HepG2 (cell line): Measurements from ENCODE around the gene NAPB. TPM values are rescaled to one million over a fixed set of nuclear protein-coding genes. Genes with fewer than 3 reads are reported as not detected.

Experiments used
- ARNT2 ChIP-seq: sonication (generic); formaldehyde crosslinking; IDR thresholded peaks from 2 replicates; pipeline ENCODE4 v1.8.0; 2022; ENCODE audit warnings: mild to moderate bottlenecking, low read depth, missing genetic modification reagents, moderate library complexity
- GABPB1 ChIP-seq: IDR thresholded peaks from 2 replicates; pipeline ENCODE4 v1.6.1; 2016; ENCODE audit warnings: mild to moderate bottlenecking, missing genetic modification reagents, moderate library complexity, missing compliant biosample characterization
- HOXA3 ChIP-seq: sonication (generic); formaldehyde crosslinking; IDR thresholded peaks from 2 replicates; pipeline ENCODE4 v1.5.0; 2020; ENCODE audit warnings: missing genetic modification reagents
- KLF15 ChIP-seq: sonication (generic); formaldehyde crosslinking; IDR thresholded peaks from 2 replicates; pipeline ENCODE4 v1.8.1; 2023; ENCODE audit warnings: borderline replicate concordance, mild to moderate bottlenecking, inconsistent platforms, missing genetic modification reagents, mixed read lengths
- MAF1 ChIP-seq: sonication (generic); formaldehyde crosslinking; IDR thresholded peaks from 2 replicates; pipeline ENCODE4 v1.5.0; 2020; ENCODE audit warnings: missing genetic modification reagents, borderline replicate concordance
- MBNL3 ChIP-seq: fragments of 250-450 bp; sonication (Bioruptor Pico); conservative IDR thresholded peaks from 2 replicates; pipeline ENCODE4 v1.8.0; 2022; ENCODE audit warnings: mild to moderate bottlenecking, inconsistent platforms
- MZF1 ChIP-seq: sonication (generic); formaldehyde crosslinking; IDR thresholded peaks from 2 replicates; pipeline ENCODE4 v1.8.1; 2023; ENCODE audit warnings: mild to moderate bottlenecking, missing genetic modification reagents, borderline replicate concordance
- PAWR ChIP-seq: sonication (generic); formaldehyde crosslinking; IDR thresholded peaks from 2 replicates; pipeline ENCODE4 v1.4.0; 2020; ENCODE audit warnings: missing genetic modification reagents, mild to moderate bottlenecking, borderline replicate concordance
- PCBP2 ChIP-seq: fragments of 200-400 bp; formaldehyde crosslinking; optimal IDR thresholded peaks from 2 replicates; pipeline ENCODE3; 2018; ENCODE audit warnings: low read length, low read depth; ENCODE audit not compliant: poor library complexity, severe bottlenecking
- PHF5A ChIP-seq: IDR thresholded peaks from one replicate; pipeline ENCODE4 v1.6.1; 2018; ENCODE audit warnings: low read depth, missing genetic modification reagents; ENCODE audit not compliant: unreplicated experiment
- RAD51 ChIP-seq: fragments of 450-650 bp; IDR thresholded peaks from 2 replicates; pipeline ENCODE4 v1.6.1; 2016; ENCODE audit warnings: borderline replicate concordance
- RBAK ChIP-seq: sonication (generic); formaldehyde crosslinking; IDR thresholded peaks from 2 replicates; pipeline ENCODE4 v1.5.1; 2020; ENCODE audit warnings: mild to moderate bottlenecking, missing genetic modification reagents
- RXRA ChIP-seq: sonication (generic); formaldehyde crosslinking; IDR thresholded peaks from 2 replicates; pipeline ENCODE4 v1.5.1; 2020; ENCODE audit warnings: missing genetic modification reagents
- STAG1 ChIP-seq: sonication (generic); formaldehyde crosslinking; IDR thresholded peaks from 2 replicates; pipeline ENCODE4 v1.4.0; 2020; ENCODE audit warnings: missing genetic modification reagents
- ZNF224 ChIP-seq: sonication (generic); formaldehyde crosslinking; IDR thresholded peaks from 2 replicates; pipeline ENCODE4 v1.5.0; 2020; ENCODE audit warnings: mild to moderate bottlenecking, missing genetic modification reagents
- ZNF230 ChIP-seq: sonication (generic); formaldehyde crosslinking; IDR thresholded peaks from 2 replicates; pipeline ENCODE4 v1.4.0; 2020; ENCODE audit warnings: mild to moderate bottlenecking, missing genetic modification reagents
- ZNF343 ChIP-seq: sonication (generic); formaldehyde crosslinking; IDR thresholded peaks from 2 replicates; pipeline ENCODE4 v1.4.0; 2020; ENCODE audit warnings: mild to moderate bottlenecking, missing genetic modification reagents
- ZNF562 ChIP-seq: sonication (generic); formaldehyde crosslinking; IDR thresholded peaks from 2 replicates; pipeline ENCODE4 v1.8.0; 2022; ENCODE audit warnings: missing genetic modification reagents, borderline replicate concordance
- ZNF615 ChIP-seq: sonication (generic); formaldehyde crosslinking; IDR thresholded peaks from 2 replicates; pipeline ENCODE4 v1.5.0; 2020; ENCODE audit warnings: mild to moderate bottlenecking, missing genetic modification reagents, borderline replicate concordance
- ZZZ3 ChIP-seq: sonication (generic); formaldehyde crosslinking; IDR thresholded peaks from 2 replicates; pipeline ENCODE4 v1.4.0; 2020; ENCODE audit warnings: missing genetic modification reagents, mild to moderate bottlenecking, borderline replicate concordance
- polyA plus RNA-seq, 8 experiments: library from polyadenylated mRNA; depleted of rRNA in 3 of 8; stranded (reverse) in 7 of 8; unstranded in 1 of 8; fragments of >200 nt; fragmentation: Illumina TruSeq in 4 of 8; extraction: Trizol in 4 of 8; gene quantifications; 2 replicates each; pipeline versions ENCODE4 v1.2.1 to v1.2.3, GENCODE V29; 2011 to 2016; ENCODE audit warnings: low read depth in 4 of 8, missing spikeins in 1 of 8, mixed read lengths in 1 of 8; ENCODE audit not compliant: insufficient read depth in 1 of 8
- total RNA-seq, 5 experiments: library from RNA; depleted of rRNA; stranded (reverse); fragments of >200 nt; fragmentation: Illumina TruSeq; extraction: Trizol; gene quantifications; 2 replicates each; pipeline ENCODE4 v1.2.3, GENCODE V29; 2016; ENCODE audit warnings: low read depth in 1 of 5
- TF ChIP-seq, protein P1 (sequence below): sonication (generic); formaldehyde crosslinking; IDR thresholded peaks from 2 replicates; pipeline ENCODE4 v1.4.0; 2020; ENCODE audit warnings: missing genetic modification reagents, borderline replicate concordance
- TF ChIP-seq, protein P2 (sequence below): IDR thresholded peaks from 2 replicates; pipeline ENCODE4 v1.6.1; 2012; ENCODE audit warnings: inconsistent platforms
- TF ChIP-seq, protein P3 (sequence below): IDR thresholded peaks from 2 replicates; pipeline ENCODE4 v1.6.1; 2018; ENCODE audit warnings: missing genetic modification reagents, mild to moderate bottlenecking, missing compliant biosample characterization
- TF ChIP-seq, protein P4 (sequence below): IDR thresholded peaks from 2 replicates; pipeline ENCODE4 v1.6.1; 2012; ENCODE audit warnings: low read length, improper control_type of control experiment

Gene NAPB
- total and polyA plus RNA-seq, 2 of the 13 experiments (the other 11 are each of a cell fraction or from before 2014, with no cell fraction given) = 15.2 to 16.1 TPM

DNA sequence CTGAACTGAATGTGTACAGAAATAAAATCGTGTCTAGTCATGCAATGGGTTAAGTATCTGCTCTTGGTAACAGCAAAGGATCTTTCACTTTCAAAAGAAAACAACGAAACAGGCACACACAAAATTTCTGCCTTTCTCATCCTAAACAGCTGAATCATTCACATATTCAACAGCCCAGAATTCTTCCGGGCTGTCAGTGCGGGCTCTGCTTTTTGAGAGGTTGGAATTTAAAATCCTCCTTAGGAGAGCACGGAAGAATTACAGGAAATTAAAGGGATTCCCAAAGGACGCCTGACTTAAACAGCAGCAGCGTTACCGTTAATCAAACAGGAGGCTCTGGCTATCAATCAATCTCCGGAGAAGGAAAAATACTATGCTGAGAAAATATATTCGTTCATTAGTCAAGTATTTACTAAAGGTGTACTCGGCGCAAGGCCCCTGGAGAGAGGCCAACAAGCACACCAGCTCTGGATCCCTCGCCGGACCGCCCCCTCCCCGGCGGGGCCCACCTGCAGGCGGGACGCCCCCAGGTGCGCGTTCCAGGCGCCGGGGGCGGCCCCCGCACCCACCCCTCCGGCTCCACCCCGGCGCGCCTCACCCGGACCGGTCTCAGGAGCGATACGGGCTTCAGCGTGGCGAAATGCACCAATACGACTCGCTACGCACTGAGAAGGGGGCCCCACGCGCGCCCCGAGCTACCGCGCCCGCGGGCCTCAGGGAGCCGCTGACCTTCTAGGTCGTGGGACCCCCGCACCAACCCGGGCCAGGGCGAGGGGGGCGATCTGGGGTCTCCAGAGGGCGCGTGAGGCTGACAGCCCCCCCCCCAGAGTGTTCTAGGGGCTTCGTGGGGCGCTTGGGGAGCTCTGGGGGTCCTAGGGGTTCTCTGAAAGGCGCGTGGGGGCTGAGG lies 1.0 kb downstream of the NAPB start (continued):
- 0 out of 2 replicates have a peak, but pooled peaks have one; percentile 13 for TF ChIP-seq PAWR (CRISPR knock-in tag)
- TF ChIP-seq ZNF562 (CRISPR knock-in tag) = no peak
- no peak for TF ChIP-seq ZNF615
- TF ChIP-seq GABPB1 (CRISPR knock-in tag) = no peak; the same call in 1 of the 2 replicates
- TF ChIP-seq ARNT2 = peak; percentile 47; the same call in 1 of the 2 replicates
- TF ChIP-seq, protein P1, sequence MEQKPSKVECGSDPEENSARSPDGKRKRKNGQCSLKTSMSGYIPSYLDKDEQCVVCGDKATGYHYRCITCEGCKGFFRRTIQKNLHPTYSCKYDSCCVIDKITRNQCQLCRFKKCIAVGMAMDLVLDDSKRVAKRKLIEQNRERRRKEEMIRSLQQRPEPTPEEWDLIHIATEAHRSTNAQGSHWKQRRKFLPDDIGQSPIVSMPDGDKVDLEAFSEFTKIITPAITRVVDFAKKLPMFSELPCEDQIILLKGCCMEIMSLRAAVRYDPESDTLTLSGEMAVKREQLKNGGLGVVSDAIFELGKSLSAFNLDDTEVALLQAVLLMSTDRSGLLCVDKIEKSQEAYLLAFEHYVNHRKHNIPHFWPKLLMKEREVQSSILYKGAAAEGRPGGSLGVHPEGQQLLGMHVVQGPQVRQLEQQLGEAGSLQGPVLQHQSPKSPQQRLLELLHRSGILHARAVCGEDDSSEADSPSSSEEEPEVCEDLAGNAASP (CRISPR knock-in tag) = no peak
- TF ChIP-seq RBAK (CRISPR knock-in tag) = no peak
- 0 out of 2 replicates have a peak, but pooled peaks have one; percentile 15 for TF ChIP-seq KLF15 (CRISPR knock-in tag)
- TF ChIP-seq ZNF224 (CRISPR knock-in tag) = no peak
- TF ChIP-seq ZNF230 (CRISPR knock-in tag) = no peak
- TF ChIP-seq ZNF343 (CRISPR knock-in tag) = 0 out of 2 replicates have a peak, but pooled peaks have one; percentile 53
- no peak for TF ChIP-seq RAD51
- peak; percentile 70 for TF ChIP-seq PHF5A (CRISPR knock-in tag)
- TF ChIP-seq STAG1 (CRISPR knock-in tag) = no peak
- no peak for TF ChIP-seq PCBP2
- no peak for TF ChIP-seq MBNL3 (CRISPR knock-in tag)
- TF ChIP-seq, protein P2, sequence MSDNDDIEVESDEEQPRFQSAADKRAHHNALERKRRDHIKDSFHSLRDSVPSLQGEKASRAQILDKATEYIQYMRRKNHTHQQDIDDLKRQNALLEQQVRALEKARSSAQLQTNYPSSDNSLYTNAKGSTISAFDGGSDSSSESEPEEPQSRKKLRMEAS = no peak
- no peak for TF ChIP-seq ZZZ3 (CRISPR knock-in tag)
- TF ChIP-seq MAF1 (CRISPR knock-in tag) = no peak
- TF ChIP-seq, protein P3, sequence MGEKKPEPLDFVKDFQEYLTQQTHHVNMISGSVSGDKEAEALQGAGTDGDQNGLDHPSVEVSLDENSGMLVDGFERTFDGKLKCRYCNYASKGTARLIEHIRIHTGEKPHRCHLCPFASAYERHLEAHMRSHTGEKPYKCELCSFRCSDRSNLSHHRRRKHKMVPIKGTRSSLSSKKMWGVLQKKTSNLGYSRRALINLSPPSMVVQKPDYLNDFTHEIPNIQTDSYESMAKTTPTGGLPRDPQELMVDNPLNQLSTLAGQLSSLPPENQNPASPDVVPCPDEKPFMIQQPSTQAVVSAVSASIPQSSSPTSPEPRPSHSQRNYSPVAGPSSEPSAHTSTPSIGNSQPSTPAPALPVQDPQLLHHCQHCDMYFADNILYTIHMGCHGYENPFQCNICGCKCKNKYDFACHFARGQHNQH (CRISPR knock-in tag) = no peak
- TF ChIP-seq HOXA3 = no peak
- TF ChIP-seq MZF1 = no peak
- no peak for TF ChIP-seq RXRA
- TF ChIP-seq, protein P4, sequence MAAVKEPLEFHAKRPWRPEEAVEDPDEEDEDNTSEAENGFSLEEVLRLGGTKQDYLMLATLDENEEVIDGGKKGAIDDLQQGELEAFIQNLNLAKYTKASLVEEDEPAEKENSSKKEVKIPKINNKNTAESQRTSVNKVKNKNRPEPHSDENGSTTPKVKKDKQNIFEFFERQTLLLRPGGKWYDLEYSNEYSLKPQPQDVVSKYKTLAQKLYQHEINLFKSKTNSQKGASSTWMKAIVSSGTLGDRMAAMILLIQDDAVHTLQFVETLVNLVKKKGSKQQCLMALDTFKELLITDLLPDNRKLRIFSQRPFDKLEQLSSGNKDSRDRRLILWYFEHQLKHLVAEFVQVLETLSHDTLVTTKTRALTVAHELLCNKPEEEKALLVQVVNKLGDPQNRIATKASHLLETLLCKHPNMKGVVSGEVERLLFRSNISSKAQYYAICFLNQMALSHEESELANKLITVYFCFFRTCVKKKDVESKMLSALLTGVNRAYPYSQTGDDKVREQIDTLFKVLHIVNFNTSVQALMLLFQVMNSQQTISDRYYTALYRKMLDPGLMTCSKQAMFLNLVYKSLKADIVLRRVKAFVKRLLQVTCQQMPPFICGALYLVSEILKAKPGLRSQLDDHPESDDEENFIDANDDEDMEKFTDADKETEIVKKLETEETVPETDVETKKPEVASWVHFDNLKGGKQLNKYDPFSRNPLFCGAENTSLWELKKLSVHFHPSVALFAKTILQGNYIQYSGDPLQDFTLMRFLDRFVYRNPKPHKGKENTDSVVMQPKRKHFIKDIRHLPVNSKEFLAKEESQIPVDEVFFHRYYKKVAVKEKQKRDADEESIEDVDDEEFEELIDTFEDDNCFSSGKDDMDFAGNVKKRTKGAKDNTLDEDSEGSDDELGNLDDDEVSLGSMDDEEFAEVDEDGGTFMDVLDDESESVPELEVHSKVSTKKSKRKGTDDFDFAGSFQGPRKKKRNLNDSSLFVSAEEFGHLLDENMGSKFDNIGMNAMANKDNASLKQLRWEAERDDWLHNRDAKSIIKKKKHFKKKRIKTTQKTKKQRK = no peak
